Esophagus squamous epithelium (tissue), 5 donors: ENCODE data around the gene E2F2. TPM values are rescaled to one million over a fixed set of nuclear protein-coding genes. Genes with fewer than 3 reads are reported as not detected.
A peak's percentile ranks its signal among the peaks of the same experiment; 100 is the strongest.

Experiments
- DNase-seq: peaks from one replicate; lab custom pipeline; 2025; lab: John Stamatoyannopoulos, UW
- H3K27ac ChIP-seq, 4 donors: fragments of 200-600 bp; sonication (generic); one replicate each; pipeline ENCODE4 v1.5.1; 2016 to 2019; ENCODE audit warnings: mild to moderate bottlenecking in 1 of 4
- H3K27me3 ChIP-seq, 4 donors: fragments of 200-600 bp; sonication (generic); 1 replicate in 3 of 4; 2 replicates in 1 of 4; pipeline versions ENCODE4 v1.5.1 to v1.6.0; 2017 to 2021; ENCODE audit warnings: antibody characterized with exemption in 1 of 4
- H3K36me3 ChIP-seq, 3 donors: fragments of 200-600 bp; sonication (generic); one replicate each; pipeline ENCODE4 v1.5.1; 2016 to 2019
- H3K4me1 ChIP-seq, 3 donors: fragments of 200-600 bp; sonication (generic); one replicate each; pipeline ENCODE4 v1.5.1; 2017 to 2019
- H3K4me3 ChIP-seq, 4 donors: fragments of 200-600 bp; sonication (generic); 1 replicate in 3 of 4; 2 replicates in 1 of 4; pipeline ENCODE4 v1.5.1; 2016 to 2019; ENCODE audit warnings: mild to moderate bottlenecking in 2 of 4, moderate library complexity in 1 of 4
- H3K9me3 ChIP-seq, 3 donors: fragments of 200-600 bp; sonication (generic); one replicate each; pipeline ENCODE4 v1.5.1; 2016 to 2019
- CTCF ChIP-seq, 6 experiments: fragments of 450-650 bp in 4 of 6; fragments of 200-600 bp in 2 of 6; sonication (generic) in 2 of 6; IDR thresholded peaks; one replicate each; pipeline ENCODE4 v1.5.1; 2016 to 2019; ENCODE audit warnings: antibody characterized with exemption in 6 of 6, mild to moderate bottlenecking in 4 of 6, moderate library complexity in 4 of 6
- POLR2A ChIP-seq, 4 donors: fragments of 450-650 bp; IDR thresholded peaks; one replicate each; pipeline ENCODE4 v1.6.1; 2017; ENCODE audit warnings: antibody characterized with exemption in 4 of 4, mild to moderate bottlenecking in 4 of 4, moderate library complexity in 3 of 4
- WGBS, 2 donors: methylation state at CpG; one replicate each; pipeline ENCODE4 v1.1.5; 2018; 5-methylcytosine and 5-hydroxymethylcytosine counted together
- intact Hi-C: fragments of 100-400 bp; cut with DNase I; formaldehyde crosslinking; loops from one replicate; pipeline ENCODE4 v1.15.0; 2022
- total RNA-seq, 4 donors: library from RNA; depleted of rRNA; stranded (reverse); fragments of >200 nt; gene quantifications; one replicate each; pipeline ENCODE4 v1.1.0, GENCODE V29; 2016
- donor health status: DM: yes; HTN: yes; CAD: no.

E2F2 gene
- total RNA-seq, 4 donors from 2014 or later: 10.1 to 16.9 (median 11.8) TPM

DNA sequence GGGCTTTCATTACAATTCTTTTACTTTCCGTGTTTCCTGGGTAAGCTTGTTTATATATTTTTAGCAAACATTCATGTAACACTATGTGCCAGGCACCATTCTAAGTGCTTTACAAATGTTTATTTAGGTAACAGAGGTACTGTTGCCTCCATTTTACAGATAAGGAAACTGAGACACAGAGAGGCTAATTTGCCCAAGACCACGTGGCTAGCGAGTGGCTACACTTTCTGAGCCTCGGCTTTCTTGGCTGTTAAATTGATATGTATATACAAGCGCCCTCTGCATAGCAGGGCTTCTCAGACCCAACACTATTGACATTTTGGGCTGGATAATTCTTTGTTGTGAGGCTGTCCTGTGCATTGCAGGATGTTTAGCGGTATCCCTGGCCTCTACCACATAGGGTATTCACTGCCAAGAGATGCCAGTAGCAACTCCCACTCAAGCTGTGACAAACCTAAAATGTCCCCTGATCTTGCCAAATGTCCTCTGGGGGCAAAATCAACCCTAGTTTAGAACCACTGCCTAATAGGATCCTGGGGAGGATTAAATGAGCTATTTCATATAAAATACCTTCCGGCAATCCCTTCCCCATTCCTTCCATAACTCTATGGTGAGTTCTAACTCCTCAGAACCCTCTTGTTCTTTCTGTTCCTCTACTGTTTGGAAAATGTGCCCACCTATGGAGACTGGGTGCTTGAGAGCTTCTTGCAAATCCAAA lies 45.5 kb upstream of the E2F2 start:
- no peaks in the 10 kb centered on the region for H3K36me3 ChIP-seq
- no peaks in the 10 kb centered on the region for H3K9me3 ChIP-seq
- no peaks in the 10 kb centered on the region for H3K27me3 ChIP-seq
- WGBS, 2 donors: 61 to 78% methylated on average over 7 of the region's 7 CpGs
- no peak for DNase-seq
- no peak overlapping the region for H3K4me3 ChIP-seq
- no peak for TF ChIP-seq POLR2A (IDR thresholded peaks at IDR 0.05)
- no peak for TF ChIP-seq CTCF (IDR thresholded peaks at IDR 0.05)
- intact Hi-C loops: no loop called here
- peaks cover 11 to 26% (median 24%) of the 10 kb centered on the region in 3 donors for H3K4me1 ChIP-seq
- peak overlapping the region; percentile 4 to 89 (median 71) for H3K27ac ChIP-seq

DNA sequence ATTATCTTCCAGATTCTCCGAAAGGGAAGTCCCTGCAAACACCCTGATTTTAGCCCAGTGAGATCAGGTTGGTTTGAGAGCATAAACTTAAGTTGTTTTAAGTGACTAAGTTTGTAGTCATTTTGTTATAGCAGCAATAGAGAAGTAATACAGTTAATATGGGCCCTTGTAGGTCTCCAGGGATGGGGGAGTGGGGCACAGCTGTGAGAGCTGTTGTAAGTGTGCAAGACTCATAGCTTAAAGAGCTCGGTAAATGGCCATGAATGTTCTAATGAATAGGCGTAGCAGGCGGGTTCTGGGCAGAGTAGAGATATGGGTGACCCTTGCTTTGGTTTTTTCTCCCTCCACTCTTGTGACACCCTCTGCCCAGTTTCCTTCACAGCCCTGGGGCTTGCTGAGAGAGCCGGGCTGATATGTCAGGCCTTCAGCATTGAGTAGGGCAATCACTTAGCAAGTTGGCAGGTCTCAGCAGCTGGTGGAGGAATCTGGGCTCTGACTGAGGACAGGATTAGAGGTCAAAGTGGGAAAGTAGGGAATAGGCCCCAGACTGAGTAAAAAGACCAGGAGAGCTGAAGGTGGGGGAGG lies 44.3 kb upstream of the E2F2 start:
- Histone ChIP-seq H3K4me3 (no peak overlapping the region), H3K9me3 (no peaks in the 10 kb centered on the region), H3K4me1 (peaks cover 11 to 28% (median 26%) of the 10 kb centered on the region in 3 donors), H3K27ac (peak overlapping the region in 1 of 4 donors; percentile 89), H3K36me3 (no peaks in the 10 kb centered on the region), H3K27me3 (no peaks in the 10 kb centered on the region)
- no peak for TF ChIP-seq CTCF (IDR thresholded peaks at IDR 0.05)
- TF ChIP-seq POLR2A (IDR thresholded peaks at IDR 0.05): no peak
- 72 to 89% methylated on average over 4 to 5 of the region's 5 CpGs for WGBS, 2 donors
- intact Hi-C loops: no loop called here
- no peak for DNase-seq

- intact Hi-C loops: no loop called here
- WGBS, 2 donors: 86 to 92% methylated on average over 2 of the region's 2 CpGs
- no peak for TF ChIP-seq POLR2A (IDR thresholded peaks at IDR 0.05)
- no peak for TF ChIP-seq CTCF (IDR thresholded peaks at IDR 0.05)
Measured at GRCh38 chr1:23574265-23574754, 43.3 kb upstream of the E2F2 start.

GRCh38 chr1:23573574-23574182 lies 42.6 kb upstream of the E2F2 start:
- DNase-seq: no peak
- Histone ChIP-seq H3K27ac (no peak overlapping the region), H3K9me3 (no peaks in the 10 kb centered on the region), H3K4me3 (no peak overlapping the region), H3K36me3 (no peaks in the 10 kb centered on the region), H3K4me1 (peaks cover 11 to 37% (median 28%) of the 10 kb centered on the region in 3 donors), H3K27me3 (peaks cover 0 to 2% (median 0%) of the 10 kb centered on the region in 4 donors)
- no peak for TF ChIP-seq POLR2A (IDR thresholded peaks at IDR 0.05)
- TF ChIP-seq CTCF (IDR thresholded peaks at IDR 0.05): no peak
- WGBS, 2 donors: 55 to 69% methylated on average over 4 of the region's 4 CpGs
- intact Hi-C loops: no loop called here

More at GRCh38 chr1:23574265-23574754, 43.3 kb upstream of the E2F2 start:
- DNase-seq: no peak
- no peak overlapping the region for H3K27ac ChIP-seq
- H3K27me3 ChIP-seq: no peaks in the 10 kb centered on the region
- peaks cover 11 to 31% (median 26%) of the 10 kb centered on the region in 3 donors for H3K4me1 ChIP-seq
- H3K36me3 ChIP-seq: no peaks in the 10 kb centered on the region
- H3K4me3 ChIP-seq: no peak overlapping the region
- H3K9me3 ChIP-seq: no peaks in the 10 kb centered on the region

- Histone ChIP-seq H3K9me3 (no peaks in the 10 kb centered on the region), H3K4me3 (no peak overlapping the region), H3K36me3 (no peaks in the 10 kb centered on the region), H3K4me1 (peaks cover 10 to 29% (median 12%) of the 10 kb centered on the region in 3 donors), H3K27ac (no peak overlapping the region), H3K27me3 (peaks cover 0 to 16% (median 0%) of the 10 kb centered on the region in 4 donors)
- intact Hi-C loops: no loop called here
- no peak for TF ChIP-seq POLR2A (IDR thresholded peaks at IDR 0.05)
- no peak for TF ChIP-seq CTCF (IDR thresholded peaks at IDR 0.05)
- DNase-seq: no peak
- 77 to 80% methylated on average over 2 to 3 of the region's 3 CpGs for WGBS, 2 donors
Measured at GRCh38 chr1:23571465-23571864, 40.4 kb upstream of the E2F2 start.
